HG02610 (cell line): ENCODE results near the gene FANK1.
"Not testable (repeated sequence)": the region's sequence is repeated elsewhere in the genome, so short reads cannot be mapped to it uniquely, and the experiment has no call there.

Experiments used
- ATAC-seq: cut with Tn5 transposase; IDR thresholded peaks from one replicate; pipeline ENCODE4 v1.9.1; 2021; ENCODE audit warnings: mild to moderate bottlenecking, moderate library complexity; ENCODE audit not compliant: unreplicated experiment

The FANK1 gene

GRCh38 chr10:126016882-126017281, 120.5 kb downstream of the FANK1 start:
- no peak for ATAC-seq

- no peak for ATAC-seq
These were observed 121.7 kb downstream of the FANK1 start for GRCh38 chr10:126017961-126018560.

GRCh38 chr10:126021833-126022500, 125.6 kb downstream of the FANK1 start:
- no peak for ATAC-seq

GRCh38 chr10:126022841-126023240, 126.5 kb downstream of the FANK1 start:
- ATAC-seq, result no peak

GRCh38 chr10:126027692-126028091, 131.3 kb downstream of the FANK1 start:
- no peak for ATAC-seq

- ATAC-seq, result no peak
These were observed 133.6 kb downstream of the FANK1 start for GRCh38 chr10:126029999-126030398.

GRCh38 chr10:126034586-126034985, 138.2 kb downstream of the FANK1 start:
- ATAC-seq, result no peak

- no peak for ATAC-seq
These were observed 140.2 kb downstream of the FANK1 start for GRCh38 chr10:126036515-126036914.

- ATAC-seq, result no peak
These were observed 141.6 kb downstream of the FANK1 start for GRCh38 chr10:126037946-126038345.

GRCh38 chr10:126041117-126041516, 144.8 kb downstream of the FANK1 start:
- ATAC-seq, result no peak

GRCh38 chr10:126041804-126042231, 145.5 kb downstream of the FANK1 start:
- peak; percentile 99 for ATAC-seq

- ATAC-seq, result no peak
These were observed 146.0 kb downstream of the FANK1 start for GRCh38 chr10:126042354-126042753.

- ATAC-seq, result no peak
These were observed 146.5 kb downstream of the FANK1 start for GRCh38 chr10:126042906-126043305.

- no peak for ATAC-seq
These were observed 147.0 kb downstream of the FANK1 start for GRCh38 chr10:126043389-126043788.

GRCh38 chr10:126045861-126046260, 149.5 kb downstream of the FANK1 start:
- no peak for ATAC-seq

- ATAC-seq, result no peak
These were observed 150.5 kb downstream of the FANK1 start for GRCh38 chr10:126046831-126047230.

GRCh38 chr10:126047749-126048148, 151.4 kb downstream of the FANK1 start:
- ATAC-seq, result not testable (repeated sequence)

- ATAC-seq, result no peak
These were observed 153.7 kb downstream of the FANK1 start for GRCh38 chr10:126049759-126050700.

GRCh38 chr10:126052171-126052570, 155.8 kb downstream of the FANK1 start:
- no peak for ATAC-seq

- ATAC-seq, result no peak
These were observed 157.8 kb downstream of the FANK1 start for GRCh38 chr10:126054191-126054590.

- no peak for ATAC-seq
These were observed 161.1 kb downstream of the FANK1 start for GRCh38 chr10:126057494-126057893.

GRCh38 chr10:126058104-126058503, 161.7 kb downstream of the FANK1 start:
- ATAC-seq, result no peak
